Measurements from ENCODE around the gene SYT17. TPM values are rescaled to one million over a fixed set of nuclear protein-coding genes. Genes with fewer than 3 reads are reported as not detected.
A peak's percentile ranks its signal among the peaks of the same experiment; 100 is the strongest.

SYT17 gene
- total RNA-seq, 2 experiments from 2014 or later: 6.2 to 10.3 TPM

- Histone ChIP-seq H2AFZ (ENCODE audit: low read length) (no peak overlapping the region), H3K9me3 (ENCODE audit: low read length) (no peaks in the 10 kb centered on the region; the same call in 1 of the 2 replicates), H4K20me1 (ENCODE audit: insufficient read depth, low read length) (no peaks in the 10 kb centered on the region), H3K4me1 (ENCODE audit: insufficient read depth, low read length, poor library complexity, severe bottlenecking) (no peaks in the 10 kb centered on the region), H3K27ac (ENCODE audit: low read depth, low read length, poor library complexity, severe bottlenecking) (no peak overlapping the region), H3K4me2 (ENCODE audit: low read length) (no peak overlapping the region), H3K9me2 (ENCODE audit: insufficient read depth, low read length) (no peaks in the 10 kb centered on the region), H3K36me3 (ENCODE audit: insufficient read depth, low read length) (no peaks in the 10 kb centered on the region), H3K79me2 (ENCODE audit: insufficient read depth, low read depth, low read length) (no peaks in the 10 kb centered on the region), H3K4me3 (ENCODE audit: low read depth, low read length, poor library complexity, severe bottlenecking) (no peak overlapping the region)
- intact Hi-C loops (cut with micrococcal nuclease; ENCODE audit: unreplicated experiment): loop anchor here (5.0 kb wide), 1 partner anchor 212 kb away; no protein-coding TSS in a partner anchor
- CTCF ChIA-PET (ENCODE audit: unreplicated experiment): no interaction called here
- no peak for DNase-seq (ENCODE audit: low spot score)
- BruUV-seq (replicated peaks): no TSS peak
- TF ChIP-seq CTCF (conservative IDR thresholded peaks at IDR 0.05; ENCODE audit: low read length): no peak
- TF ChIP-seq EZH2phosphoT487 (IDR thresholded peaks at IDR 0.05; ENCODE audit: borderline replicate concordance, low read depth, low read length): no peak
- POLR2A ChIA-PET: no interaction called here
Observed at GRCh38 chr16:19165101-19165500, 2.9 kb upstream of the SYT17 start.

GRCh38 chr16:19166500-19166899 is 1.5 kb upstream of the SYT17 start:
- no TSS peak for BruUV-seq (replicated peaks)
- CTCF ChIA-PET (ENCODE audit: unreplicated experiment): no interaction called here

More at GRCh38 chr16:19166500-19166899, 1.5 kb upstream of the SYT17 start:
- POLR2A ChIA-PET: no interaction called here
- DNase-seq (ENCODE audit: low spot score): no peak
- Histone ChIP-seq H3K4me3 (ENCODE audit: low read depth, low read length, poor library complexity, severe bottlenecking) (no peak overlapping the region), H3K9me2 (ENCODE audit: insufficient read depth, low read length) (no peaks in the 10 kb centered on the region), H2AFZ (ENCODE audit: low read length) (no peak overlapping the region), H3K27ac (ENCODE audit: low read depth, low read length, poor library complexity, severe bottlenecking) (no peak overlapping the region), H3K79me2 (ENCODE audit: insufficient read depth, low read depth, low read length) (no peaks in the 10 kb centered on the region), H3K9me3 (ENCODE audit: low read length) (no peaks in the 10 kb centered on the region; the same call in 1 of the 2 replicates), H4K20me1 (ENCODE audit: insufficient read depth, low read length) (no peaks in the 10 kb centered on the region), H3K4me2 (ENCODE audit: low read length) (no peak overlapping the region), H3K36me3 (ENCODE audit: insufficient read depth, low read length) (no peaks in the 10 kb centered on the region), H3K4me1 (ENCODE audit: insufficient read depth, low read length, poor library complexity, severe bottlenecking) (no peaks in the 10 kb centered on the region)
- TF ChIP-seq EZH2phosphoT487 (IDR thresholded peaks at IDR 0.05; ENCODE audit: borderline replicate concordance, low read depth, low read length) (no peak), CTCF (conservative IDR thresholded peaks at IDR 0.05; ENCODE audit: low read length) (peak; percentile 30; the same call in 1 of the 2 replicates)
- intact Hi-C loops (cut with micrococcal nuclease; ENCODE audit: unreplicated experiment): loop anchor here (5.0 kb wide), 1 partner anchor 211 kb away; no protein-coding TSS in a partner anchor
